ENCODE measurements around the gene SNCA.

SNCA gene

DNA sequence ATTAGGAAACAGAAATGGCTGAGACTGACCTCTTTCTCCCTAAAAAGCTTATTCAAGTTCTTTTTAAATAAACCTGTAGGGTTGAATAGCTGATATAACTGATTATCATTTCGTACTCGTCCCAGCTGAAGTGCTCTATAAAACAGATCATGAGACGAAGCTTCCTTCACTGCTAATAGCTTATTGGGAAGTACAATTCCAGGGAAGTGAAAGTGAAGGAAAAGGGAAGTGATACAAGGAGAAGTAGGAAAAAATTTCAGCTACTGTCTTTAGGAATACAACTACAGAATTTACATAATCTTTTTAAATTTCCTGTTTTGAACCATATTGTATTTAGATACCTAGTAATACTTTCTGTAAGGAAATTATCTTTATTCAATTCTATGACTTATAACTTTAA, 103.0 kb downstream of the SNCA start:
- DNase-seq (ENCODE audit: low read depth) = no peak
- no peak overlapping the region for H3K4me3 ChIP-seq (ENCODE audit: low read length)
- TF ChIP-seq, protein P1, sequence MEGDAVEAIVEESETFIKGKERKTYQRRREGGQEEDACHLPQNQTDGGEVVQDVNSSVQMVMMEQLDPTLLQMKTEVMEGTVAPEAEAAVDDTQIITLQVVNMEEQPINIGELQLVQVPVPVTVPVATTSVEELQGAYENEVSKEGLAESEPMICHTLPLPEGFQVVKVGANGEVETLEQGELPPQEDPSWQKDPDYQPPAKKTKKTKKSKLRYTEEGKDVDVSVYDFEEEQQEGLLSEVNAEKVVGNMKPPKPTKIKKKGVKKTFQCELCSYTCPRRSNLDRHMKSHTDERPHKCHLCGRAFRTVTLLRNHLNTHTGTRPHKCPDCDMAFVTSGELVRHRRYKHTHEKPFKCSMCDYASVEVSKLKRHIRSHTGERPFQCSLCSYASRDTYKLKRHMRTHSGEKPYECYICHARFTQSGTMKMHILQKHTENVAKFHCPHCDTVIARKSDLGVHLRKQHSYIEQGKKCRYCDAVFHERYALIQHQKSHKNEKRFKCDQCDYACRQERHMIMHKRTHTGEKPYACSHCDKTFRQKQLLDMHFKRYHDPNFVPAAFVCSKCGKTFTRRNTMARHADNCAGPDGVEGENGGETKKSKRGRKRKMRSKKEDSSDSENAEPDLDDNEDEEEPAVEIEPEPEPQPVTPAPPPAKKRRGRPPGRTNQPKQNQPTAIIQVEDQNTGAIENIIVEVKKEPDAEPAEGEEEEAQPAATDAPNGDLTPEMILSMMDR (IDR thresholded peaks at IDR 0.05; ENCODE audit: insufficient read depth, low read depth, low read length, missing control alignments) = no peak

DNA sequence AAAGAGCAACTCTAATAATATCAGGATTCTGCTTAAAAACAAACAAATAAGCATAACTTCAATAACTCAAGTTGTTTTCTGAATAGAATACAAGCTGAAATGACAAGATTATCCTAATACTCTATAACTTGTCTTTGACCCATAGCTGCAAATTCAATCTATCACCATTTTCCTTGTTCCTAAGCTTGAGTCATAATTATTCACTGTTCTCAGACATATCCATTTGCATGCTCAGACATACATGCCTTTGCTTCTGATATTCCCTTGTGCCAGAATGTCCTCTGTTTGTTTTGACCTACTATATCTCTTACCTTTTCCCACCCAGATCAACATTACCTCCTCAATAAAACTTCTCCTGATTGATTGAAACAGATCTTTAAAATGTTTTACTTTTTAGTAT, 109.7 kb downstream of the SNCA start:
- TF ChIP-seq, protein P1 (IDR thresholded peaks at IDR 0.05; ENCODE audit: insufficient read depth, low read depth, low read length, missing control alignments) = no peak
- DNase-seq (ENCODE audit: low read depth) = peak; percentile 63

DNA sequence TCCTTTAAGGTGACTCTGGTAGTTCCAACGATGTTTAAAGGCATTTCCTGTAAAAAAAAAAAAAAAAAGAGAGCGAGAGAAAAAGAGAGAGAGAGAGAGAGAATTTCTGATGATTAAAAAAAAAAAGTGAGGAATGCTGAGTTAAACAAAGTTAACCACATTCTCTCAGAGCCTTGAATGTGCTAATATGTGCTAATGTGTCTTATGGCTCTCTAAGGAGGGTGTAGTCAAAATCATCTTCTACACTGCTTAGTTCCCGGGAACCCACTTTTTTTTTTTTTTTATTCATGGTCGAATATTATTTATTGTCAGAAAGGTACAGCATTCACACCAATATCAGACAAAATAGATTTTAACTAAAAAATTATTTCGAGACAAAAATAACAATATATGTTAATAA, 111.7 kb downstream of the SNCA start:
- TF ChIP-seq, protein P1 (IDR thresholded peaks at IDR 0.05; ENCODE audit: insufficient read depth, low read depth, low read length, missing control alignments) = no peak
- no peak for DNase-seq (ENCODE audit: low read depth)
- H3K4me3 ChIP-seq (ENCODE audit: low read length) = no peak overlapping the region

More for the DNA sequence above, 109.7 kb downstream of the SNCA start:
- no peak overlapping the region for H3K4me3 ChIP-seq (ENCODE audit: low read length)

DNA sequence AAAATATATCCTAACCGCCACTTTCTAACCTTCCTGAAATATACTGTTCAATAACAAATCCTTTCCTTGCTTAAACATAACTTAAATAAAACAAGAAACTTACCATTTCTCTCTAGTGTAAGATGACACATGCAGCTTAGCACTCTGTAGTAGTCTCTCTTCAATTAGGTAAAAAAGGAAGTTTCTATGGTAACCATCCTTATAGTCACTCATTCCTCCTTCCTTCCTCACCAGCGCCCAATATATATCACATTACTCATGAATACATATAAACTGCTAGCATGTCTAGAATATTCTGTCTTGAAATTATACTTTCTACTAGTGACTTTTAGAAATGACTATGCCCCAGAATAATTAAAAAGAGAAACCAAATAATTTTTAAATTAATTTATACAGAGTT, 112.2 kb downstream of the SNCA start:
- no peak overlapping the region for H3K4me3 ChIP-seq (ENCODE audit: low read length)
- DNase-seq (ENCODE audit: low read depth) = peak; percentile 76
- TF ChIP-seq, protein P1 (IDR thresholded peaks at IDR 0.05; ENCODE audit: insufficient read depth, low read depth, low read length, missing control alignments) = no peak

DNA sequence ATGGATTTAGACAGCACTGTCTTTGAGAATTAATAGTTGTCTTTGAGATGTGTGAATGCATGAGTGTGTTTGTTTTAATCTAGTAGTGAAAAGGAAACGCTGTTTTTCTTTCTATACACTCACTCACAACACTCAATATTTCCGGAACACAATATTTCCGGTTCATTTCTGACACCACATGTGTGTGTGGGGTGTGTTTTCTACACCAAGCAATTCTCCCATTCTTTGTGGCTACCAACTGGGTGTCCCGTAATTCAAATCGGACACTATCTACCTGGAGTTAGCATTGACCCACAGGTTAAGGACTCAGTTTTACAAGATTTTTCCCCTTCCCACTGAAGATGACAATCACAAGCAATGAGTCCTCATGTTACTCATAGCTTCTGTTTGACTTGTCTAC, 113.9 kb downstream of the SNCA start:
- TF ChIP-seq, protein P1 (IDR thresholded peaks at IDR 0.05; ENCODE audit: insufficient read depth, low read depth, low read length, missing control alignments) = no peak
- DNase-seq (ENCODE audit: low read depth) = peak; percentile 2
- no peak overlapping the region for H3K4me3 ChIP-seq (ENCODE audit: low read length)

DNA sequence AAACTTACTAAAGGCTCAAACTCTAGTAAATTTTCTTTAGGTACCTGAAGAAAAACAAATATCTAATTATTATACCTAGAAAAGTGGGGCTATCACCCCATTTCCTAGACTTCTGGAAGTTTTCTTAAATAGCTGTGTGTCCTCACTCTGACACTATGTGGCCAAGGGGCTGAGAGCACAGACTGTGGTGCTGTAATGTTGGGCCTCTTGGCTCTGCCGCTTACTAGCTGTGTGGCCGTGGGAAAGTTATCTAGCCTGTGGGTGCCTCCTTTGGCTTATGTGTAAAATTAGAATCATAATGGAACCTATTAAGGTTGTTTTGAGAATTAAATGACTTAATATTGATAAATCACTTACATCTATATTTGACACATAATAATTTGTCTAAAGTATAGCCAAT, 114.4 kb downstream of the SNCA start:
- no peak overlapping the region for H3K4me3 ChIP-seq (ENCODE audit: low read length)
- no peak for DNase-seq (ENCODE audit: low read depth)
- TF ChIP-seq, protein P1 (IDR thresholded peaks at IDR 0.05; ENCODE audit: insufficient read depth, low read depth, low read length, missing control alignments) = no peak

DNA sequence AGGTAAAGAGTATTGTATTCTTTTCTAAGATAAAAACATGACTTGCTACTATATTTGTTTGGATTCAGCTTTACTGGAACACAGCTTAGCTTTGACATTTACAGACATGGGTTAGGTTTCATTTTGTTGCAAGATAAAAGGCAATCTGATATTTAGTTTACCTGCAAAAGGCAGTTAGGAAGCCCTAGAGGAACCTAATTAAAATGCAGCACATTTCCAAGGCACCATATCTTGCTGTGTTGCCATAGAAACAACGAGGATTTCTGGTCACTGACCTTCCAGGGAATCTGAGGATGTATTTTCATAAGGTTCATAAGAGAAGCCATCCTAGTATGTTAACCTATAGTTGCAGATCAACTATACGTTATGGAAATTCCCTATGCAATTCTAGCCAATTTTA, 116.0 kb downstream of the SNCA start:
- no peak overlapping the region for H3K4me3 ChIP-seq (ENCODE audit: low read length)
- TF ChIP-seq, protein P1 (IDR thresholded peaks at IDR 0.05; ENCODE audit: insufficient read depth, low read depth, low read length, missing control alignments) = no peak
- DNase-seq (ENCODE audit: low read depth) = no peak
